ENCODE data around the gene ICAM5.
A peak's percentile ranks its signal among the peaks of the same experiment; 100 is the strongest.

ICAM5 gene

GRCh38 chr19:10343495-10343894, 53.7 kb downstream of the ICAM5 start:
- peaks cover 38% of the 10 kb centered on the region for H3K4me1 Mint-ChIP-seq (ENCODE audit: low read depth)
- H3K27me3 Mint-ChIP-seq, result no peaks in the 10 kb centered on the region
- H3K27ac Mint-ChIP-seq, result peak overlapping the region; percentile 20
- H3K9me3 Mint-ChIP-seq, result no peaks in the 10 kb centered on the region
- no peak overlapping the region for H3K4me3 Mint-ChIP-seq
- no peaks in the 10 kb centered on the region for H3K36me3 Mint-ChIP-seq (ENCODE audit: low read depth)
- intact Hi-C loops (cut with micrococcal nuclease), result no loop called here

- Mint-ChIP-seq H3K4me3 (no peak overlapping the region), H3K4me1 (ENCODE audit: low read depth) (peaks cover 25% of the 10 kb centered on the region)
Measured at GRCh38 chr19:10344780-10345179, 55.0 kb downstream of the ICAM5 start.

More at GRCh38 chr19:10344780-10345179, 55.0 kb downstream of the ICAM5 start:
- Mint-ChIP-seq H3K27me3 (no peaks in the 10 kb centered on the region), H3K9me3 (no peaks in the 10 kb centered on the region), H3K36me3 (ENCODE audit: low read depth) (peaks cover 3% of the 10 kb centered on the region), H3K27ac (no peak overlapping the region)
- intact Hi-C loops (cut with micrococcal nuclease), result no loop called here

All from dendritic cell treated with granulocyte-macrophage colony-stimulating factor and Interleukin-4, amounts not matched to agents 40 ng/mL and 50 ng/mL, for 4 days (primary cell).